Lower leg skin (tissue), 4 donors: ENCODE measurements around the gene SLC9A9. TPM values are rescaled to one million over a fixed set of nuclear protein-coding genes. Genes with fewer than 3 reads are reported as not detected.

Source experiments
- DNase-seq, 2 donors: peaks; one replicate each; pipeline ENCODE4 v3.0.0-alpha.2; 2019; ENCODE audit warnings: low spot score in 2 of 2
- H3K4me3 ChIP-seq: fragments of 200-600 bp; sonication (generic); 2 replicates; pipeline ENCODE4 v1.5.1; 2017; ENCODE audit warnings: mild to moderate bottlenecking, low read depth; ENCODE audit not compliant: poor library complexity, severe bottlenecking
- CTCF ChIP-seq, 3 donors: fragments of 450-650 bp; IDR thresholded peaks; one replicate each; pipeline ENCODE4 v1.5.1; 2016; ENCODE audit warnings: antibody characterized with exemption in 3 of 3, mild to moderate bottlenecking in 3 of 3, moderate library complexity in 2 of 3
- POLR2A ChIP-seq, 2 donors: fragments of 450-650 bp; IDR thresholded peaks; one replicate each; pipeline ENCODE4 v1.6.1; 2016 to 2017; ENCODE audit warnings: antibody characterized with exemption in 2 of 2, mild to moderate bottlenecking in 1 of 2, moderate library complexity in 1 of 2
- WGBS, 2 donors: methylation state at CpG; one replicate each; pipeline ENCODE4 v1.1.5; 2018; 5-methylcytosine and 5-hydroxymethylcytosine counted together
- intact Hi-C: fragments of 100-400 bp; cut with DNase I; formaldehyde crosslinking; loops from one replicate; pipeline ENCODE4 v1.15.0; 2023; ENCODE audit warnings: low total_unique reads
- total RNA-seq, 4 donors: library from RNA; depleted of rRNA; stranded (reverse); fragments of >200 nt; gene quantifications; one replicate each; pipeline ENCODE4 v1.1.0, GENCODE V29; 2016

Gene SLC9A9
- total RNA-seq, 4 donors from 2014 or later, result 14.6 to 40.8 (median 23.7) TPM

GRCh38 chr3:143266927-143267326, 581.3 kb downstream of the SLC9A9 start:
- intact Hi-C loops, result no loop called here
- TF ChIP-seq CTCF (IDR thresholded peaks at IDR 0.05) (no peak), POLR2A (IDR thresholded peaks at IDR 0.05) (no peak)
- DNase-seq, result no peak
- no peak overlapping the region for H3K4me3 ChIP-seq

- intact Hi-C loops, result no loop called here
- TF ChIP-seq CTCF (IDR thresholded peaks at IDR 0.05) (no peak), POLR2A (IDR thresholded peaks at IDR 0.05) (no peak)
- no peak overlapping the region for H3K4me3 ChIP-seq
- WGBS, 2 donors, result 35 to 43% methylated on average over 2 of the region's 2 CpGs
- no peak for DNase-seq
Observed at GRCh38 chr3:143266511-143266910, 581.8 kb downstream of the SLC9A9 start.

GRCh38 chr3:143265501-143266070, 582.7 kb downstream of the SLC9A9 start:
- intact Hi-C loops, result no loop called here
- DNase-seq, result peak in 1 of 2 donors; percentile 38
- no peak overlapping the region for H3K4me3 ChIP-seq
- 57 to 72% methylated on average over 7 of the region's 7 CpGs for WGBS, 2 donors
- TF ChIP-seq POLR2A (IDR thresholded peaks at IDR 0.05) (no peak), CTCF (IDR thresholded peaks at IDR 0.05) (no peak)

GRCh38 chr3:143263852-143264513, 584.3 kb downstream of the SLC9A9 start:
- intact Hi-C loops, result no loop called here
- H3K4me3 ChIP-seq, result no peak overlapping the region
- WGBS, 2 donors, result 51 to 59% methylated on average over 5 of the region's 5 CpGs
- TF ChIP-seq CTCF (IDR thresholded peaks at IDR 0.05), result no peak
- TF ChIP-seq POLR2A (IDR thresholded peaks at IDR 0.05), result no peak
- no peak for DNase-seq

- TF ChIP-seq POLR2A (IDR thresholded peaks at IDR 0.05), result no peak
- TF ChIP-seq CTCF (IDR thresholded peaks at IDR 0.05), result no peak
- 81 to 83% methylated on average over 2 of the region's 2 CpGs for WGBS, 2 donors
- intact Hi-C loops, result no loop called here
- H3K4me3 ChIP-seq, result no peak overlapping the region
- no peak for DNase-seq
Observed at GRCh38 chr3:143261848-143262247, 586.4 kb downstream of the SLC9A9 start.

GRCh38 chr3:143258692-143259091, 589.6 kb downstream of the SLC9A9 start:
- no peak for DNase-seq
- intact Hi-C loops, result no loop called here
- no peak for TF ChIP-seq CTCF (IDR thresholded peaks at IDR 0.05)
- TF ChIP-seq POLR2A (IDR thresholded peaks at IDR 0.05), result no peak
- H3K4me3 ChIP-seq, result no peak overlapping the region
- 96 to 98% methylated on average over 4 of the region's 4 CpGs for WGBS, 2 donors
